Measurements from ENCODE around the gene ABI2. TPM values are rescaled to one million over a fixed set of nuclear protein-coding genes. Genes with fewer than 3 reads are reported as not detected.
"Not testable (repeated sequence)": the region's sequence is repeated elsewhere in the genome, so short reads cannot be mapped to it uniquely, and the experiment has no call there.

The ABI2 gene
- total RNA-seq, 2 donors from 2014 or later = 45.3 to 46.1 TPM

DNA sequence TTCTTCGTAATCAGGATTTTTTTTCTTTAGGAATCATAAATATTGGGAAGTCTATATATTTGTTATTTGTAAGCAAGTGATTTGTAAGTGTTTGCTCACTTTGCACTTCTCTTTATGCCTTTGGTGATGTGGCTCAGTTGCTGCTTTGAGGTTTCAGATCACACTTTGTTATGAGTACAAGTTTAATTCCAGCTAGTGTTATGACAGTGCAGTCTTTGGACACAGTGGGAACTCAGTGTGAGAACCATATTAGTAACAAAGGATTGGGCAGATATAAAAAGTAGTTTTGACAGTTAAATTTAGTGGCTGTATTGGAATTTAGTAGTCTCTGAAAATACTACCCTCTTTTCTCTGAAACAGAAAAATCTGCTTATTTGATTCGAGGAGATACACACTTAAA lies 67.7 kb downstream of the ABI2 start:
- no peak for ATAC-seq
- Mint-ChIP-seq H3K36me3 (peaks cover 9 to 14% of the 10 kb centered on the region in 2 donors), H3K9me3 (peaks cover 0 to 3% of the 10 kb centered on the region in 2 donors), H3K27ac (no peak overlapping the region)
- no peak for DNase-seq (ENCODE audit: low spot score in 2 of 2)

DNA sequence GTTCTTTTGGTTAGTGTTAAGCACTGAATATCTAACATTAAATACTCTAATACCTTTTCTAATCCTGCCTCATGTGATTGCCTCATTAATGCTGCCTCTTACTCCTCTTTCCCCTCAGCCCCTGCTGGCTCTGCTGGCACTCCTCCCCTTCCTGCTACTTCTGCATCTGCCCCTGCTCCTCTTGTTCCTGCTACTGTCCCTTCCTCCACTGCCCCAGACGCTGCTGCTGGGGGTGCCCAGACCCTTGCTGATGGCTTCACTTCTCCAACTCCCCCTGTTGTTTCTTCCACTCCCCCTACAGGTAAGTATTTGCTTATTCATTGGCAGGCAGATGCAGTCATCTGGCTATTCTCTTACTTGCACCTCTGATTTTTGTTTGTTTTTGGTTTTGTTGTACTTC lies 68.5 kb downstream of the ABI2 start:
- H3K36me3 Mint-ChIP-seq = peaks cover 9 to 14% of the 10 kb centered on the region in 2 donors
- peaks cover 0 to 3% of the 10 kb centered on the region in 2 donors for H3K9me3 Mint-ChIP-seq
- DNase-seq (ENCODE audit: low spot score in 2 of 2) = no peak
- H3K27ac Mint-ChIP-seq = no peak overlapping the region
- no peak for ATAC-seq

DNA sequence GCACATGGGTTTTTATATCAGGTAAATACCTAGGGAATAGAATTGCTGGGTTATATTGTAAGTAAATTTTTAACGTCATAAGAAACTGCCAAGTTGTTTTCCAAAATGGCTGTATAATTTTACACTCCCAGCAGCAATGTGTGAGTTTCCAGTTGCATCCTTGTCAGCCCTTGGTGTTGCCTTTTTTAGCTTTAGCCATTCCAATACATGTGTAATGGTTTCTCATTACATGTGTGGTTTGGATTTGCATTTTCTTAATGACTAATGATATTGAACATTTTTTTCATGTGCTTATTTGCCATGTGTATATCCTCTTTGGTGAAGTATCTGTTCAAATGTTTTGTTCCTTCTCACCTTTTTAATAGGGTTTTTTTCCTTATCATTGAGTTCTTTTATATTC lies 70.8 kb downstream of the ABI2 start:
- Mint-ChIP-seq H3K9me3 (peaks cover 0 to 3% of the 10 kb centered on the region in 2 donors), H3K27ac (no peak overlapping the region), H3K36me3 (peaks cover 9 to 15% of the 10 kb centered on the region in 2 donors)
- ATAC-seq = no peak
- DNase-seq (ENCODE audit: low spot score in 2 of 2) = no peak

DNA sequence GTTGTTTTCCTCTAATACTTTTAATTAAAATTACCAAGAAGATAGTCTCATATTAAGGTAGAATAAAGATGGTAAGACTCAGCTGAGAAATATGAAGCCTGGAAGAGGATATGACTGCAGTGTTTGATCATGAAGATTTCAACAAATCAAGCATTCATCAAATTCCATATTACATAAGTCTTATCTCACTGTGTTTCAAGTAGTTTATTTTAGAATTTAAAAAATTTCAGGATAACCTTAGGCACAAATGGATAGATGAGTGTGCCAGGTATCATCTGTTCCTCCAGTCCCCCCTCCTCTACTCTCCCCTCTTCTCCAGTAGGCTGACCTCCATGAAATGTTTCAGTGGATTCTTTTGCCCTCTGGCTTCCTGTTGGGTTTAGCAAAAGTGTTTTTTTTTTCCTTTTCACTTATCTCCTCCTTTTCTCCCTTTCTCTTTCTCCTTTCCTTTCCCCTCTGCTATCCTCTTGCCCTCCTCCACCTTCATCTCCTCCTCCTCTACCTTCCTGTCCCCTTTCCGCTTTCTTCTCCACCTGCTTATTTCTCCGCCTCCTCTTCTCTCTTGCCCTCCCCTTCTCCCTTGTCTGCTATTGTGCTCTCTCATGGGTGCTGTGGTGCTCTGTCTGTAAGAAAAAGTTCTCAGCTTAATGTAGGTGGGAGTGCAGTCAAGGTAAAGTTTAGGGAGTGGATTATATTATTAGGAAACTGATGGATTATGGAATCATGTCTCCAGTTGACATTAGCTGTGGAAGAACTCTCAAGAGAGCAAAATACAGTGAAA lies 72.8 kb downstream of the ABI2 start:
- DNase-seq (ENCODE audit: low spot score in 2 of 2) = no peak
- peaks cover 0 to 3% of the 10 kb centered on the region in 2 donors for H3K9me3 Mint-ChIP-seq
- peaks cover 9 to 17% of the 10 kb centered on the region in 2 donors for H3K36me3 Mint-ChIP-seq
- ATAC-seq = no peak
- H3K27ac Mint-ChIP-seq = no peak overlapping the region

DNA sequence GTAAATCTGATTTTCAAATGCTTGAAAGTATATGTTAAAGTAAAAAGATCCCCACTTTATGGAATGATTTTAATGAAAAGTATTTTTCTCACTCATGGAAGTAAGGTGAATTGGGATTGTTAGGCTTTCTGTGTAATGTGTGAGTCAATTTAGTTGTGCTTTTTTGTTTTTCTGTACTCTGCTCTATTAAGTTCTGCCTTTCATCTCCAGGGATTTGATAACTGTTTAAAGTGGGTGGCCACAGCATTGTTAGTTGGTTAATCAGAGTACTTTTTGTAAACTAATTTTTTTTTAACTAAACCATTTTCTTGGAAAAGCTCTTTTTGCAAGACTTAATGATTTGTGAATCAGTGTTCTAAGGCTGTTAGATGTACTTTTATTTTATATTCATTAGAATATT lies 76.8 kb downstream of the ABI2 start:
- ATAC-seq (no peak), DNase-seq (ENCODE audit: low spot score in 2 of 2) (no peak)
- H3K27ac Mint-ChIP-seq = no peak overlapping the region
- no peaks in the 10 kb centered on the region for H3K9me3 Mint-ChIP-seq
- peaks cover 9 to 23% of the 10 kb centered on the region in 2 donors for H3K36me3 Mint-ChIP-seq

DNA sequence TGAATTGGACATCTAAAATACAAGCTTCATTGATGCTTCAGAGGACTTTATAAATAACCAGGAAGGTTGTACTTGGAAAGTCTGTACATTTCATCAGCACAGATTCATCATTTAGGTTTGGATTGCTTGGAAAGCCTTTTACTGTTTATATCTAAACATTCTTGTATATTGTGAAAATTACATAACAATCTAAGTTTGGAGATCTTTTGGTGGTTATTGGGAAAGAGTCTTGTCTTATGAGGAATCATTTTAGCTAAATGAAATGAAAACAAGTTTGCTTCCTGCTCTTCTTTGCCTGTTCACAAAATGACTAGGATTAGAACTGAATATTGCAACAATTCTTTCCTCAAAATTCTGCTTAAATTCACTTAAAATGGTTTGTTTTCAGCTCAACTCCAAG lies 79.3 kb downstream of the ABI2 start:
- DNase-seq (ENCODE audit: low spot score in 2 of 2) = no peak
- Mint-ChIP-seq H3K9me3 (no peaks in the 10 kb centered on the region), H3K27ac (no peak overlapping the region), H3K36me3 (peaks cover 9 to 23% of the 10 kb centered on the region in 2 donors)
- no peak for ATAC-seq

DNA sequence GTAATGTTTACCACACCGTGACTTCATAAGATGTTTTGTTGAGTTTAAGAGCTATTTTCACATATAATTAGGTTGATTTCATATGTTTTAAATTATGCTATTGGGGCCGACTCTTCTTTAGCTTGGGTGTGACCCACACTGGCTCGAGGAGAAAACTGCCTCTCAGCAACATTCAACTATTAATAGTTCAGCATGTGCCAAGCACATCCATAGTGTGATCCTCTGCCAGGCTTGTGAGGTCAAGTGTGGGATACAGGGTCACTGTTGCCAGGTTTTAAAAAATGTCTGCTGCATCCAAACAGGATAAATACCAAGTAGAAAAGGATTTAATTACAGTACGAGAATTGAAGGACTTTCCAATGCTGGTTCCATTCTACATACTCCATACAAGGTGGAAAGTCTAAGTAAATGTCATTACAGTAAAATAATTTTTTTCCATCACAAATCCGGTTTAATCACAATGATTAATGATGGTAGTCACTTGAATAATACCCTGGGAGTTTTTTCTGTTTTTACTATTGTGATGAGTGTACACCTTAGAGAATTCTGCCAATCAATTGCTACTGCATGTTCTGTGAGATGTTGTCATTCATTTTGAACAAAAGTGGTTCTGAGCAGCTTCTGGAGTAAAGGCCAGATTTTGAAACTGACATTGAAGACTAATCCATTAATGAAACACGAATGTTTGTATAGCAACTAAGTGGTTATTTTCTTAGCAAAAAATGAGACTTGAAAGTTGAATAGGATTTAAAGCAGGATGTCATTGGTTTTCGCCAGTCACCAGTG lies 84.5 kb downstream of the ABI2 start:
- H3K9me3 Mint-ChIP-seq = peaks cover 1 to 2% of the 10 kb centered on the region in 2 donors
- H3K36me3 Mint-ChIP-seq = peaks cover 13 to 18% of the 10 kb centered on the region in 2 donors
- ATAC-seq (peak in 1 of 2 donors; percentile 40), DNase-seq (ENCODE audit: low spot score in 2 of 2) (no peak)
- no peak overlapping the region for H3K27ac Mint-ChIP-seq

DNA sequence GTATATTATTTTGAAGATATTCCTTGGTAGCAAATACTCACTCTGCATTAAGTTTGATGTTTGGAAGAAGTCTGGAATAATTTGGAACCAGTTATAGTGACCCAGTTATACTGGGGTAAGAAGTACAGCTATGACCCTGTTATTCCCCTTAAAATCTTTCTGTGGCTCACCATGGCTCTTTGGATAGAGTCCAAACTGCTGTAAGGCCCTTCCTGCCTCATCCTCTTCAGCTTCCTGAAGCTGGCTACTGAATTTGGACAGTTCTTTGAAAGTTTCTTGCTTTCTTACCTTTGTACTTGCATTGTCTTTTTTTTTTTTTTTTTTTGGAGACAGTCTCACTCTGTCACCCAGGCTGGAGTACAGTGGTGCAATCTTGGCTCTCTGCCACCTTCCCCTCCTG lies 85.6 kb downstream of the ABI2 start:
- H3K9me3 Mint-ChIP-seq = peaks cover 5 to 9% of the 10 kb centered on the region in 2 donors
- H3K27ac Mint-ChIP-seq = no peak overlapping the region
- ATAC-seq (no peak), DNase-seq (ENCODE audit: low spot score in 2 of 2) (no peak)
- peaks cover 22 to 26% of the 10 kb centered on the region in 2 donors for H3K36me3 Mint-ChIP-seq

DNA sequence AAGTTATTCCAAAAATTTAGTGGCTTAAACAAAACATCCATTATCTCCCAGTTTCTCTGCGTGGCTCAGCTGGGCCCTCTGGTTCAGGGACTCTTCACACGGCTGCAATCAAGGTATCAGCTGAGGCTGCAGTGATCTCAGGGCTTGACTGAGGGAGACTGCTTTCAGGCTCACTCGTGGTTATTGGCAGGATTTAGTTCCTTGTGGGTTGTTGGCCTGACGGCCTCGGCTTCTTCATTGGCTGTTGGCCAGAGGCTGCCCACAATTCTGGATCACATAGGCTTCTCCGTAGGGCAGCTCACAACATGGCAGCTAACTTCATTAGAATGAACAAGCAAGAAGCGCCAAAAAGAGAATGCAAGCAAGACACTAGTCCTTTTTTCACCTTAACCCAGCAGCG lies 90.1 kb downstream of the ABI2 start:
- no peak for DNase-seq (ENCODE audit: low spot score in 2 of 2)
- Mint-ChIP-seq H3K9me3 (peaks cover 5 to 9% of the 10 kb centered on the region in 2 donors), H3K36me3 (peaks cover 27 to 35% of the 10 kb centered on the region in 2 donors), H3K27ac (no peak overlapping the region)
- no peak for ATAC-seq

DNA sequence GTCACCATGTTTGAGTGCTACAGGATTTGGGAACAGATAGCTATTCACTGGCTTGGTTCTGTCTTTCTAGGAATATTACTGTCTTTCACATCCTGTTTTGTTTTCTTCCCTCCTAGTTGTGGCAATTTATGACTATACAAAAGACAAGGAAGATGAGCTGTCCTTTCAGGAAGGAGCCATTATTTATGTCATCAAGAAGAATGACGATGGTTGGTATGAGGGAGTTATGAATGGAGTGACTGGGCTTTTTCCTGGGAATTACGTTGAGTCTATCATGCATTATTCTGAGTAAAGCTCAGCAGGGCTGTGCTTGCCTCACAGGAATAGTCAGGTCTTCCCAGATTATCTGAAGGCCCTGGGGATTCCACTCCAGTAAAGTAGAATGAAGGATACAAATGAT lies 98.9 kb downstream of the ABI2 start:
- H3K27ac Mint-ChIP-seq = no peak overlapping the region
- no peak for ATAC-seq
- no peaks in the 10 kb centered on the region for H3K9me3 Mint-ChIP-seq
- H3K36me3 Mint-ChIP-seq = peaks cover 5 to 11% of the 10 kb centered on the region in 2 donors
- no peak for DNase-seq (ENCODE audit: low spot score in 2 of 2)

DNA sequence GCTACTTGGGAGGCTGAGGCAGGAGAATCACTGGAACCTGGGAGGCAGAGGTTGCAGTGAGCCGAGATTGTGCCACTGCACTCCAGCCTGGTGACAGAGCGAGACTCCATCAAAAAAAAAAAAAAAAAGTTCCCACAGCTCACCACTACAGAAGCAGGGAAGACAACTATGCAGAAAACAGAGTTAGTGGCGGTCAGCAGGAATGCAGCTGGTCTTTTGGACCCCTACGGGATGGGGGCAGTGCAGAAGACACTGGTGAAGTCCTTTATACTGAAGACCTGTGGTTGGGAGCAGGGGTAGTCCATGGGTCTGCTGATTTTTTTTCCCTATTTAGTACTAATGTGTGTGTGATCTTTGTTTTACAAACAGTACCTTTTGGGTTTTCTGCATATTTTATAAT lies 101.4 kb downstream of the ABI2 start:
- not testable (repeated sequence) for H3K9me3 Mint-ChIP-seq; H3K27ac Mint-ChIP-seq; ATAC-seq; H3K36me3 Mint-ChIP-seq; DNase-seq (ENCODE audit: low spot score in 2 of 2)

DNA sequence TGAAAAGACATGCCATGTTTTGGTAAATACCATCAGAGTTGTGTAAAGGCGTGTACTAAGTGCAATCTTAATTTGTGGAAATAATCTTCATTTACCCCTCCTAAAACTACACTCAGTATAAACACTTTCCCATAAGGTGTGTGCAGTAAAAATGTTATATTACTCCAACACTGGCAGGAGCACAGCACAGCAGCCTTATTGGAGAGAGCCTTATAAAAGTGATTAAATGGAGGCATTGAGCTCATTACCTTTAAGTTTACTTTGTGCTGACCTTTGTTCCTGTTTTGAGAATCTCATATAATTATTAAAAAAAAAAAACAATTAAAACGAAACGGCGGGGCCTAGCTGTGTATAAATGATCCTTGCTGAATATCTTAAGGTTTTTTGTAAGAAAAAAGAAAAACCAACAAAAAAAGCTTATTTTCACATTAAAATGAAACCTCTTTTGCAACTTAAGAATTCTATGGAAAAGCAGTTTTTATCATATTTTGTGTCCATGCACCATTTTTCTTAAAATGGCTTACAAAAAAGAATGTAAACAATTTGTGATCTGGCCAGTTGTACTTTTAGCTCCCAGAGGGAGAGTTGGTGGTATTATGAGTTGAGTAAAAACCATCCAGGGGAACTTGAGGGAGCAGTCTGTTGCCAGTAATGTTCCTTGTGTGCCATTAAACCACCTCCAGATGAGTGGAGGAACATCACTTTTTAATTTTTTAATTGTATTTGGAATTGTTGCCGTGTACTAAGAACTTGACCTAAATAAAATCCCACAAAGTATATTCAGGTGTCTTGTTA lies 103.4 kb downstream of the ABI2 start:
- ATAC-seq (no peak), DNase-seq (ENCODE audit: low spot score in 2 of 2) (no peak)
- H3K27ac Mint-ChIP-seq = no peak overlapping the region
- H3K36me3 Mint-ChIP-seq = peaks cover 5 to 6% of the 10 kb centered on the region in 2 donors
- H3K9me3 Mint-ChIP-seq = no peaks in the 10 kb centered on the region

DNA sequence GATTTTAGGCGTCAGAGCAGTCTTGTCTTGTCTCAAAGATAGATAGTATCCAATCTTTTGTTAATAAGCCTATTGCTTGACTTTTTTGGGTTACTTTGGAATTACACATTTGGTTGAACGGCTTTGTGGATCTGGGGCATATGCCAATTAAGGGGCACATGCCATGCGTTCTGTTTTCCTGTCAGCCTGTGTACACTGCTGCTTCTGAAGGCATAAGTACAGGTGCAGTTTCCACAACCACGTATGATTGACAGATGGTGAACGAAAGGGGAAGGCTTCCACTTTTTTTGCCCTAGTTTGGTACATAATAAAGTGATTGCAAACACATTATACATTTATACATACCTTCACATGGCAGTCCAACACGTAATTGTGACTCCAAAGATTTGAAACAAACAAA lies 104.6 kb downstream of the ABI2 start:
- Mint-ChIP-seq H3K36me3 (peaks cover 0 to 6% of the 10 kb centered on the region in 2 donors), H3K9me3 (no peaks in the 10 kb centered on the region), H3K27ac (no peak overlapping the region)
- ATAC-seq = no peak
- DNase-seq (ENCODE audit: low spot score in 2 of 2) = no peak

DNA sequence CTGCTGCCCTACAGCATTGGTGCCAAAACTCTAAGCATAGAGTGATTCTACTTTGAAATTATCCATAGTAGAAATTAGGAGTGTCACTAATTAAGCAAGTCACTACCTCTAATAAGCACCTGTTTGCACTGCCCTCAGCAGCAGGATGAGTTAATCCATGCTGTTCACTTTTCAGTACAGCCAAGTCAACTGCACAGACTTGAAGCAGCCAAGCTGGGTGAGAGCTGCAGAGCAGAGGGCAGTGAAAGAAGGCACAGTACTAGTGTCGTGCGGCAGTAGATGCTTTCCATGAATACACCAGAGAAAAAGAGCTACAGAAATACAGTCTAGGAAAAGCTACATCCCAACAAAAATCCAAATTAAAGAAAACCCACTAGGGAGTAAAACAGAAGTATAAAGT lies 108.3 kb downstream of the ABI2 start:
- ATAC-seq (no peak), DNase-seq (ENCODE audit: low spot score in 2 of 2) (no peak)
- no peaks in the 10 kb centered on the region for H3K9me3 Mint-ChIP-seq
- H3K36me3 Mint-ChIP-seq = peaks cover 3 to 5% of the 10 kb centered on the region in 2 donors
- H3K27ac Mint-ChIP-seq = peak overlapping the region in 1 of 2 donors; percentile 43

DNA sequence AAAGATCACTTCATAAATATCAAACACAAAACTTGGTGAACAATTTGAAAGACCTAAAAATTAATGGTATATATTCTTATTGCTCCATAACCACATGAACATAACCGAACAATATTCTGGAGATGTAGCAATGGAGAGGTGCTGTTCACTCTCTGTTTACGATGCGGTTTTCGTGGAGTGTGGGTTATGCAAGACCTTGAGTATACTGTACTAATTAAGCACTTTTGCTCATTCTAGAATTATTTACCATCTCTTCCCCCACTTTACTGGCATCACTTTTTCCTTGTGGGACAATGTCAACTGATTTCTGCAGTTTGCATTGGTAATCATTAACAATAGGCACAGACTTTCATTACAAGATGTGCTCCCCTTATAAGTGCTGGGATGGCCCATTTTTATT lies 109.3 kb downstream of the ABI2 start:
- H3K9me3 Mint-ChIP-seq = no peaks in the 10 kb centered on the region
- H3K36me3 Mint-ChIP-seq = peaks cover 5 to 9% of the 10 kb centered on the region in 2 donors
- H3K27ac Mint-ChIP-seq = no peak overlapping the region
- ATAC-seq (no peak), DNase-seq (ENCODE audit: low spot score in 2 of 2) (no peak)

DNA sequence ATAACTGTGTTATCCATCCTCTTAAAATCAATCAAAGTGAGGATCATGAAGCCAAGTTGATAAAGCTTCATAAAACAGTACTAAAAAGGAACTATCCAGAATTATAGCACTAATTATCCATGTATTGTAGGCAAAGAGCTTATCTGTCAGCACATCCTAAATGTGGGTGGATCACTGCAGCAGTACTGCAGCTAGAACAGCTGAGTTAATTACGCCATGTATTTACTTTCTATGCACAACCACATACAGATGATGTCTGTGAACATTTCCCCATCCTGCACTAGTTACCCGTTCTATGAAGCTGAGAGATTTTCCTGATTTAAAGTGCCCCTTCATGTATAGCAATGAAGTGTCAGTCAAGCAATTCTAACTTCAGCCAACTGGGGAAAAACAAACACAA lies 110.3 kb downstream of the ABI2 start:
- H3K36me3 Mint-ChIP-seq = peaks cover 5 to 9% of the 10 kb centered on the region in 2 donors
- ATAC-seq (no peak), DNase-seq (ENCODE audit: low spot score in 2 of 2) (no peak)
- H3K9me3 Mint-ChIP-seq = no peaks in the 10 kb centered on the region
- no peak overlapping the region for H3K27ac Mint-ChIP-seq

DNA sequence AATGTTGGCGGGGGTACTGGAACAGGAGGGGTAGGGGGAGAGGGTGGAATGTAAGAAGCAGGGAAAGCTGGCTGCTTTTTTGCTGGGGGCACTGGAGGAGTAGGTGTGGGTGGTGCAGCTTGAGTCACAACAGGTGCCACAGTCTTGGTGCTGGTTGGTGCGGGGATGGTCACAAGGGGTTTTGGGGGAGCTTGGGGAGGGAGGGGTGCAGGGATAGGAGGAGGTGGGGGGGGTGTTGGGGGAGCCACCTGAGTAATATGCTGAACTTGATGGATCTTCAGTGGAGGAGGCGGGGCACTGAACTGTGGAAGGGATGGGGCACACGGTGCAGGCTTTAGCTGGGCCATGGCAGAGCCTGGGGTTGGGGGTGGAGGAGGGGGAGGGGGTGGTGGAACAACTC lies 112.5 kb downstream of the ABI2 start:
- peaks cover 5 to 13% of the 10 kb centered on the region in 2 donors for H3K36me3 Mint-ChIP-seq
- H3K9me3 Mint-ChIP-seq = no peaks in the 10 kb centered on the region
- DNase-seq (ENCODE audit: low spot score in 2 of 2) (no peak), ATAC-seq (no peak)
- H3K27ac Mint-ChIP-seq = no peak overlapping the region

Data from activated naive CD4-positive, alpha-beta T cell treated with anti-CD3 and anti-CD28 coated beads, Interleukin-2, amount 50 U/mL, for 72 hours (primary cell).